ENCODE results near the gene SLC7A6OS. TPM values are rescaled to one million over a fixed set of nuclear protein-coding genes. Genes with fewer than 3 reads are reported as not detected.

Gene SLC7A6OS
- total RNA-seq, 4 donors from 2014 or later: 11.4 to 26.0 (median 18.3) TPM

- Histone ChIP-seq H3K27me3 (no peaks in the 10 kb centered on the region), H3K9me3 (no peaks in the 10 kb centered on the region), H3K4me1 (peaks cover 0 to 8% (median 3%) of the 10 kb centered on the region in 4 donors), H3K4me3 (no peak overlapping the region), H3K36me3 (peaks cover 0 to 38% (median 0%) of the 10 kb centered on the region in 3 donors), H3K27ac (peak overlapping the region in 1 of 4 donors; percentile 42)
- TF ChIP-seq POLR2A (IDR thresholded peaks at IDR 0.05) (no peak), CTCF (IDR thresholded peaks at IDR 0.05) (no peak)
- DNase-seq: no peak
Observed at GRCh38 chr16:68252383-68252782, 58.4 kb downstream of the SLC7A6OS start.

- TF ChIP-seq CTCF (IDR thresholded peaks at IDR 0.05): no peak
- TF ChIP-seq POLR2A (IDR thresholded peaks at IDR 0.05): no peak
- DNase-seq: no peak
- H3K4me3 ChIP-seq: no peak overlapping the region
- H3K4me1 ChIP-seq: peaks cover 0 to 10% (median under 1%) of the 10 kb centered on the region in 4 donors
- H3K9me3 ChIP-seq: no peaks in the 10 kb centered on the region
- peaks cover 0 to 38% (median 0%) of the 10 kb centered on the region in 3 donors for H3K36me3 ChIP-seq
- H3K27me3 ChIP-seq: no peaks in the 10 kb centered on the region
- peak overlapping the region in 1 of 4 donors; percentile 42 for H3K27ac ChIP-seq
Observed at GRCh38 chr16:68251832-68252231, 58.9 kb downstream of the SLC7A6OS start.

- no peak overlapping the region for H3K27ac ChIP-seq
- H3K36me3 ChIP-seq: peaks cover 0 to 38% (median 0%) of the 10 kb centered on the region in 3 donors
- no peaks in the 10 kb centered on the region for H3K9me3 ChIP-seq
- H3K4me3 ChIP-seq: no peak overlapping the region
- TF ChIP-seq CTCF (IDR thresholded peaks at IDR 0.05) (no peak), POLR2A (IDR thresholded peaks at IDR 0.05) (no peak)
- H3K27me3 ChIP-seq: no peaks in the 10 kb centered on the region
- no peak for DNase-seq
- peaks cover 0 to 19% (median 1%) of the 10 kb centered on the region in 4 donors for H3K4me1 ChIP-seq
Observed at GRCh38 chr16:68250951-68251350, 59.8 kb downstream of the SLC7A6OS start.

GRCh38 chr16:68249371-68249770 is 61.4 kb downstream of the SLC7A6OS start:
- H3K27me3 ChIP-seq: no peaks in the 10 kb centered on the region
- H3K9me3 ChIP-seq: no peaks in the 10 kb centered on the region
- no peak overlapping the region for H3K4me3 ChIP-seq
- H3K27ac ChIP-seq: no peak overlapping the region
- peaks cover 0 to 22% (median 0%) of the 10 kb centered on the region in 3 donors for H3K36me3 ChIP-seq
- peaks cover 0 to 27% (median 3%) of the 10 kb centered on the region in 4 donors for H3K4me1 ChIP-seq
- TF ChIP-seq CTCF (IDR thresholded peaks at IDR 0.05) (no peak), POLR2A (IDR thresholded peaks at IDR 0.05) (no peak)
- DNase-seq: no peak

Small RNA genes lying within 50 kb of the gene (small RNA-seq; reads per million reads assigned to genes)
- gene RNU4-30P (0 reads per million in 2 donors), gene RNU6-1262P (0 reads per million in 2 donors)

Other genes starting within 250 kb of the SLC7A6OS start
- 10 to 100 TPM; 40.5 to 72.0 (median 61.0) TPM for gene NFATC3, start 225.6 kb downstream of the SLC7A6OS start, total RNA-seq
- 10 to 100 TPM; 15.7 to 67.4 (median 40.9) TPM for gene ESRP2, start 74.8 kb downstream of the SLC7A6OS start, total RNA-seq
- gene PLA2G15, start 65.6 kb downstream of the SLC7A6OS start, total RNA-seq: 10 to 100 TPM in 3 of 4 donors, 1 to 10 TPM in 1; 8.3 to 27.5 (median 17.6) TPM
- 10 to 100 TPM; 19.9 to 83.3 (median 46.4) TPM for gene SLC7A6, start 46.4 kb downstream of the SLC7A6OS start, total RNA-seq
- gene PRMT7, start 73 bp upstream of the SLC7A6OS start, total RNA-seq: 100 to 1,000 TPM in 1 of 4 donors, 10 to 100 TPM in 3; 36.6 to 145 (median 65.0) TPM
- 100 to 1,000 TPM in 3 of 4 donors, 10 to 100 TPM in 1; 19.0 to 353 (median 206) TPM for gene SMPD3, start 137.6 kb upstream of the SLC7A6OS start, total RNA-seq
- 10 to 100 TPM in 2 of 4 donors, 1 to 10 TPM in 2; 5.4 to 30.5 (median 10.6) TPM for gene ZFP90, start 228.3 kb upstream of the SLC7A6OS start, total RNA-seq